Loucy (cell line): ENCODE measurements around the gene B3GALT5.

Experiments used
- EZH2phosphoT487 ChIP-seq: fragments of 200-600 bp; IDR thresholded peaks from 2 replicates; pipeline ENCODE4 v1.6.1; 2018; ENCODE audit warnings: antibody characterized with exemption, mild to moderate bottlenecking, moderate library complexity, borderline replicate concordance
- TF ChIP-seq, protein P1 (sequence below): fragments of 200-600 bp; sonication (generic); conservative IDR thresholded peaks from 2 replicates; pipeline ENCODE4 v1.5.1; 2014; ENCODE audit warnings: mild to moderate bottlenecking, antibody characterized with exemption, low read length

DNA sequence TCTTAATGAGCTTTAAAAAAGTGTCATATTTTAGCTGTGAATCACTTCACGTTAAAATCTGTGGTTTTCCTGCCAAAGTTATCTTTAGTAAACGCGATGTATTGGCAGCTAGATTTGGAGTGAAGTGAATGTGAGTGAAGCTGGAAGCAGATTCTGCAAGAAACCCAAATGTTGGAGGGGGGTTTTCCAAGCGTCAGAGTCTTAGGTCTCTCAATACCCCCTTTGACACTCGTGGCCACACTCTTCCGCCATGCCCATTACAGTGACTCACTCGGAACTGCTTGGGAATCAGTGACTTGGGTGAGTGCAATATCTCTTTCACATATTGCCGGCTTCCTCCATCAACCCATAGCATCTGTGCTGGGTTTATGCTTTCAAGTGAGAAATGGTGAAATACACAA lies 17.5 kb downstream of the B3GALT5 start:
- TF ChIP-seq, protein P1, sequence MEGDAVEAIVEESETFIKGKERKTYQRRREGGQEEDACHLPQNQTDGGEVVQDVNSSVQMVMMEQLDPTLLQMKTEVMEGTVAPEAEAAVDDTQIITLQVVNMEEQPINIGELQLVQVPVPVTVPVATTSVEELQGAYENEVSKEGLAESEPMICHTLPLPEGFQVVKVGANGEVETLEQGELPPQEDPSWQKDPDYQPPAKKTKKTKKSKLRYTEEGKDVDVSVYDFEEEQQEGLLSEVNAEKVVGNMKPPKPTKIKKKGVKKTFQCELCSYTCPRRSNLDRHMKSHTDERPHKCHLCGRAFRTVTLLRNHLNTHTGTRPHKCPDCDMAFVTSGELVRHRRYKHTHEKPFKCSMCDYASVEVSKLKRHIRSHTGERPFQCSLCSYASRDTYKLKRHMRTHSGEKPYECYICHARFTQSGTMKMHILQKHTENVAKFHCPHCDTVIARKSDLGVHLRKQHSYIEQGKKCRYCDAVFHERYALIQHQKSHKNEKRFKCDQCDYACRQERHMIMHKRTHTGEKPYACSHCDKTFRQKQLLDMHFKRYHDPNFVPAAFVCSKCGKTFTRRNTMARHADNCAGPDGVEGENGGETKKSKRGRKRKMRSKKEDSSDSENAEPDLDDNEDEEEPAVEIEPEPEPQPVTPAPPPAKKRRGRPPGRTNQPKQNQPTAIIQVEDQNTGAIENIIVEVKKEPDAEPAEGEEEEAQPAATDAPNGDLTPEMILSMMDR: no peak
- no peak for TF ChIP-seq EZH2phosphoT487
